Measurements from ENCODE around the gene RAD23B. TPM values are rescaled to one million over a fixed set of nuclear protein-coding genes. Genes with fewer than 3 reads are reported as not detected.
A peak's percentile ranks its signal among the peaks of the same experiment; 100 is the strongest.

The RAD23B gene
- polyA plus RNA-seq, 1 donor = 92.7 TPM

GRCh38 chr9:107332883-107333282 is 49.8 kb downstream of the RAD23B start:
- H3K4me1 ChIP-seq (ENCODE audit: control insufficient read depth, insufficient read depth, low read length) = no peaks in the 10 kb centered on the region
- DNase-seq = no peak
- WGBS (ENCODE audit: insufficient coverage, low lambda C conversion rate) = 100% methylated on average over 2 of the region's 2 CpGs
- no peak overlapping the region for H3K4me3 ChIP-seq (ENCODE audit: low read length)
- H3K9me3 ChIP-seq (ENCODE audit: control insufficient read depth, low read depth, low read length) = no peaks in the 10 kb centered on the region
- H3K27me3 ChIP-seq (ENCODE audit: control insufficient read depth, insufficient read depth, low read length) = no peaks in the 10 kb centered on the region
- H3K27ac ChIP-seq (ENCODE audit: low read length) = no peak overlapping the region
- peaks cover 59% of the 10 kb centered on the region for H3K36me3 ChIP-seq (ENCODE audit: control insufficient read depth, insufficient read depth, low read length)

GRCh38 chr9:107333363-107333762 is 50.3 kb downstream of the RAD23B start:
- H3K4me1 ChIP-seq (ENCODE audit: control insufficient read depth, insufficient read depth, low read length) = no peaks in the 10 kb centered on the region
- no peak for DNase-seq
- no peak overlapping the region for H3K27ac ChIP-seq (ENCODE audit: low read length)
- no peaks in the 10 kb centered on the region for H3K9me3 ChIP-seq (ENCODE audit: control insufficient read depth, low read depth, low read length)
- no CpG with 5 or more reads among the region's 2 CpGs for WGBS (ENCODE audit: insufficient coverage, low lambda C conversion rate)
- H3K36me3 ChIP-seq (ENCODE audit: control insufficient read depth, insufficient read depth, low read length) = peaks cover 57% of the 10 kb centered on the region
- no peak overlapping the region for H3K4me3 ChIP-seq (ENCODE audit: low read length)
- H3K27me3 ChIP-seq (ENCODE audit: control insufficient read depth, insufficient read depth, low read length) = no peaks in the 10 kb centered on the region

- H3K9me3 ChIP-seq (ENCODE audit: control insufficient read depth, low read depth, low read length) = no peaks in the 10 kb centered on the region
- no peak for DNase-seq
- peaks cover 61% of the 10 kb centered on the region for H3K36me3 ChIP-seq (ENCODE audit: control insufficient read depth, insufficient read depth, low read length)
- H3K4me1 ChIP-seq (ENCODE audit: control insufficient read depth, insufficient read depth, low read length) = no peaks in the 10 kb centered on the region
- 100% methylated on average over 1 of the region's 4 CpGs for WGBS (ENCODE audit: insufficient coverage, low lambda C conversion rate)
- H3K27ac ChIP-seq (ENCODE audit: low read length) = no peak overlapping the region
- no peak overlapping the region for H3K4me3 ChIP-seq (ENCODE audit: low read length)
- H3K27me3 ChIP-seq (ENCODE audit: control insufficient read depth, insufficient read depth, low read length) = no peaks in the 10 kb centered on the region
These were observed 51.2 kb downstream of the RAD23B start for GRCh38 chr9:107334103-107334776.

- Histone ChIP-seq H3K9me3 (ENCODE audit: control insufficient read depth, low read depth, low read length) (no peaks in the 10 kb centered on the region), H3K36me3 (ENCODE audit: control insufficient read depth, insufficient read depth, low read length) (peaks cover 52% of the 10 kb centered on the region), H3K27ac (ENCODE audit: low read length) (no peak overlapping the region), H3K4me1 (ENCODE audit: control insufficient read depth, insufficient read depth, low read length) (no peaks in the 10 kb centered on the region), H3K27me3 (ENCODE audit: control insufficient read depth, insufficient read depth, low read length) (no peaks in the 10 kb centered on the region), H3K4me3 (ENCODE audit: low read length) (no peak overlapping the region)
- DNase-seq = no peak
- WGBS (ENCODE audit: insufficient coverage, low lambda C conversion rate) = 100% methylated on average over 2 of the region's 3 CpGs
These were observed 52.3 kb downstream of the RAD23B start for GRCh38 chr9:107335331-107335730.

- Histone ChIP-seq H3K4me1 (ENCODE audit: control insufficient read depth, insufficient read depth, low read length) (no peaks in the 10 kb centered on the region), H3K27ac (ENCODE audit: low read length) (no peak overlapping the region), H3K27me3 (ENCODE audit: control insufficient read depth, insufficient read depth, low read length) (no peaks in the 10 kb centered on the region), H3K36me3 (ENCODE audit: control insufficient read depth, insufficient read depth, low read length) (peaks cover 40% of the 10 kb centered on the region), H3K4me3 (ENCODE audit: low read length) (no peak overlapping the region), H3K9me3 (ENCODE audit: control insufficient read depth, low read depth, low read length) (no peaks in the 10 kb centered on the region)
- WGBS (ENCODE audit: insufficient coverage, low lambda C conversion rate) = 71% methylated on average over 2 of the region's 6 CpGs
- no peak for DNase-seq
These were observed 53.8 kb downstream of the RAD23B start for GRCh38 chr9:107336718-107337360.

GRCh38 chr9:107337676-107338590 is 54.9 kb downstream of the RAD23B start:
- Histone ChIP-seq H3K9me3 (ENCODE audit: control insufficient read depth, low read depth, low read length) (no peaks in the 10 kb centered on the region), H3K4me1 (ENCODE audit: control insufficient read depth, insufficient read depth, low read length) (no peaks in the 10 kb centered on the region), H3K4me3 (ENCODE audit: low read length) (no peak overlapping the region), H3K27ac (ENCODE audit: low read length) (no peak overlapping the region), H3K27me3 (ENCODE audit: control insufficient read depth, insufficient read depth, low read length) (no peaks in the 10 kb centered on the region), H3K36me3 (ENCODE audit: control insufficient read depth, insufficient read depth, low read length) (peaks cover 30% of the 10 kb centered on the region)
- WGBS (ENCODE audit: insufficient coverage, low lambda C conversion rate) = 100% methylated on average over 1 of the region's 16 CpGs
- no peak for DNase-seq

GRCh38 chr9:107338911-107339659 is 56.0 kb downstream of the RAD23B start:
- H3K4me1 ChIP-seq (ENCODE audit: control insufficient read depth, insufficient read depth, low read length) = no peaks in the 10 kb centered on the region
- no peaks in the 10 kb centered on the region for H3K27me3 ChIP-seq (ENCODE audit: control insufficient read depth, insufficient read depth, low read length)
- peaks cover 18% of the 10 kb centered on the region for H3K36me3 ChIP-seq (ENCODE audit: control insufficient read depth, insufficient read depth, low read length)
- H3K27ac ChIP-seq (ENCODE audit: low read length) = no peak overlapping the region
- H3K4me3 ChIP-seq (ENCODE audit: low read length) = no peak overlapping the region
- no CpG with 5 or more reads among the region's 7 CpGs for WGBS (ENCODE audit: insufficient coverage, low lambda C conversion rate)
- H3K9me3 ChIP-seq (ENCODE audit: control insufficient read depth, low read depth, low read length) = no peaks in the 10 kb centered on the region
- no peak for DNase-seq

- DNase-seq = peak; percentile 51 to 67
- Histone ChIP-seq H3K27ac (ENCODE audit: low read length) (no peak overlapping the region), H3K27me3 (ENCODE audit: control insufficient read depth, insufficient read depth, low read length) (no peaks in the 10 kb centered on the region), H3K4me3 (ENCODE audit: low read length) (no peak overlapping the region), H3K9me3 (ENCODE audit: control insufficient read depth, low read depth, low read length) (no peaks in the 10 kb centered on the region), H3K36me3 (ENCODE audit: control insufficient read depth, insufficient read depth, low read length) (peaks cover 8% of the 10 kb centered on the region), H3K4me1 (ENCODE audit: control insufficient read depth, insufficient read depth, low read length) (no peaks in the 10 kb centered on the region)
- no CpG with 5 or more reads among the region's 18 CpGs for WGBS (ENCODE audit: insufficient coverage, low lambda C conversion rate)
These were observed 58.0 kb downstream of the RAD23B start for GRCh38 chr9:107340920-107341632.

- DNase-seq = no peak
- H3K27ac ChIP-seq (ENCODE audit: low read length) = no peak overlapping the region
- peaks cover 8% of the 10 kb centered on the region for H3K36me3 ChIP-seq (ENCODE audit: control insufficient read depth, insufficient read depth, low read length)
- H3K4me3 ChIP-seq (ENCODE audit: low read length) = no peak overlapping the region
- H3K27me3 ChIP-seq (ENCODE audit: control insufficient read depth, insufficient read depth, low read length) = no peaks in the 10 kb centered on the region
- H3K4me1 ChIP-seq (ENCODE audit: control insufficient read depth, insufficient read depth, low read length) = no peaks in the 10 kb centered on the region
- no peaks in the 10 kb centered on the region for H3K9me3 ChIP-seq (ENCODE audit: control insufficient read depth, low read depth, low read length)
- no CpG with 5 or more reads among the region's 6 CpGs for WGBS (ENCODE audit: insufficient coverage, low lambda C conversion rate)
These were observed 59.5 kb downstream of the RAD23B start for GRCh38 chr9:107342476-107343161.
